ENCODE results near the gene FBXL5.
A peak's percentile ranks its signal among the peaks of the same experiment; 100 is the strongest.

Gene FBXL5, protein sequence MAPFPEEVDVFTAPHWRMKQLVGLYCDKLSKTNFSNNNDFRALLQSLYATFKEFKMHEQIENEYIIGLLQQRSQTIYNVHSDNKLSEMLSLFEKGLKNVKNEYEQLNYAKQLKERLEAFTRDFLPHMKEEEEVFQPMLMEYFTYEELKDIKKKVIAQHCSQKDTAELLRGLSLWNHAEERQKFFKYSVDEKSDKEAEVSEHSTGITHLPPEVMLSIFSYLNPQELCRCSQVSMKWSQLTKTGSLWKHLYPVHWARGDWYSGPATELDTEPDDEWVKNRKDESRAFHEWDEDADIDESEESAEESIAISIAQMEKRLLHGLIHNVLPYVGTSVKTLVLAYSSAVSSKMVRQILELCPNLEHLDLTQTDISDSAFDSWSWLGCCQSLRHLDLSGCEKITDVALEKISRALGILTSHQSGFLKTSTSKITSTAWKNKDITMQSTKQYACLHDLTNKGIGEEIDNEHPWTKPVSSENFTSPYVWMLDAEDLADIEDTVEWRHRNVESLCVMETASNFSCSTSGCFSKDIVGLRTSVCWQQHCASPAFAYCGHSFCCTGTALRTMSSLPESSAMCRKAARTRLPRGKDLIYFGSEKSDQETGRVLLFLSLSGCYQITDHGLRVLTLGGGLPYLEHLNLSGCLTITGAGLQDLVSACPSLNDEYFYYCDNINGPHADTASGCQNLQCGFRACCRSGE

GRCh38 chr4:15655223-15656037, at the start of gene FBXL5:
TSS of gene FBXL5 (minus strand) at chr4:15655357. CDS start at chr4:15655287, 70 bp downstream.
- H3K9me2 ChIP-seq (replicated peaks; ENCODE audit: low read depth, low read length), result no peaks in the 10 kb centered on the region
- H3K4me2 ChIP-seq (ENCODE audit: low read depth, low read length, poor library complexity, severe bottlenecking), result peak within 1 kb of the TSS; percentile 93
- no peaks in the 10 kb centered on the region for H3K27me3 ChIP-seq (ENCODE audit: insufficient read depth, low read length, poor library complexity, severe bottlenecking)
- peak within 1 kb of the TSS; percentile 100 for H3K9ac ChIP-seq (ENCODE audit: low read depth, low read length, poor library complexity, severe bottlenecking)
- H2AFZ ChIP-seq (ENCODE audit: low read length), result peak within 1 kb of the TSS; percentile 93
- H3K9me3 ChIP-seq (ENCODE audit: insufficient read depth, low read depth, low read length), result no peaks in the 10 kb centered on the region
- peak within 1 kb of the TSS; percentile 77 for H3K4me3 ChIP-seq (ENCODE audit: low read length, poor library complexity, severe bottlenecking)
- peaks cover 32% of the 10 kb centered on the region for H4K20me1 ChIP-seq (ENCODE audit: insufficient read depth, low read length, poor library complexity, severe bottlenecking)
- peaks cover 56% of the 10 kb centered on the region for H3K4me1 ChIP-seq (ENCODE audit: insufficient read depth, low read length, poor library complexity, severe bottlenecking)
- TF ChIP-seq EZH2phosphoT487 (IDR thresholded peaks at IDR 0.05; ENCODE audit: borderline replicate concordance), result no peak
- TF ChIP-seq, protein P1, sequence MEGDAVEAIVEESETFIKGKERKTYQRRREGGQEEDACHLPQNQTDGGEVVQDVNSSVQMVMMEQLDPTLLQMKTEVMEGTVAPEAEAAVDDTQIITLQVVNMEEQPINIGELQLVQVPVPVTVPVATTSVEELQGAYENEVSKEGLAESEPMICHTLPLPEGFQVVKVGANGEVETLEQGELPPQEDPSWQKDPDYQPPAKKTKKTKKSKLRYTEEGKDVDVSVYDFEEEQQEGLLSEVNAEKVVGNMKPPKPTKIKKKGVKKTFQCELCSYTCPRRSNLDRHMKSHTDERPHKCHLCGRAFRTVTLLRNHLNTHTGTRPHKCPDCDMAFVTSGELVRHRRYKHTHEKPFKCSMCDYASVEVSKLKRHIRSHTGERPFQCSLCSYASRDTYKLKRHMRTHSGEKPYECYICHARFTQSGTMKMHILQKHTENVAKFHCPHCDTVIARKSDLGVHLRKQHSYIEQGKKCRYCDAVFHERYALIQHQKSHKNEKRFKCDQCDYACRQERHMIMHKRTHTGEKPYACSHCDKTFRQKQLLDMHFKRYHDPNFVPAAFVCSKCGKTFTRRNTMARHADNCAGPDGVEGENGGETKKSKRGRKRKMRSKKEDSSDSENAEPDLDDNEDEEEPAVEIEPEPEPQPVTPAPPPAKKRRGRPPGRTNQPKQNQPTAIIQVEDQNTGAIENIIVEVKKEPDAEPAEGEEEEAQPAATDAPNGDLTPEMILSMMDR (conservative IDR thresholded peaks at IDR 0.05; ENCODE audit: low read length), result no peak
- H3K79me2 ChIP-seq (ENCODE audit: insufficient read depth, low read length), result peaks cover 55% of the 10 kb centered on the region
- H3K36me3 ChIP-seq (ENCODE audit: insufficient read depth, low read length), result no peaks in the 10 kb centered on the region
- 0 out of 2 replicates have a peak, but pooled peaks cover 4% of the 10 kb centered on the region for H3F3A ChIP-seq (ENCODE audit: low read depth)

GRCh38 chr4:15704129-15704528, 49.0 kb upstream of the FBXL5 start:
- Histone ChIP-seq H3K36me3 (ENCODE audit: insufficient read depth, low read length) (no peaks in the 10 kb centered on the region), H3K9ac (ENCODE audit: low read depth, low read length, poor library complexity, severe bottlenecking) (no peak overlapping the region), H3K4me1 (ENCODE audit: insufficient read depth, low read length, poor library complexity, severe bottlenecking) (no peaks in the 10 kb centered on the region), H2AFZ (ENCODE audit: low read length) (no peak overlapping the region), H3K27me3 (ENCODE audit: insufficient read depth, low read length, poor library complexity, severe bottlenecking) (no peaks in the 10 kb centered on the region), H3K4me3 (ENCODE audit: low read length, poor library complexity, severe bottlenecking) (no peak overlapping the region), H3K9me3 (ENCODE audit: insufficient read depth, low read depth, low read length) (0 out of 2 replicates have a peak, but pooled peaks cover 2% of the 10 kb centered on the region), H4K20me1 (ENCODE audit: insufficient read depth, low read length, poor library complexity, severe bottlenecking) (no peaks in the 10 kb centered on the region), H3K79me2 (ENCODE audit: insufficient read depth, low read length) (no peaks in the 10 kb centered on the region), H3F3A (ENCODE audit: low read depth) (no peaks in the 10 kb centered on the region), H3K9me2 (replicated peaks; ENCODE audit: low read depth, low read length) (no peaks in the 10 kb centered on the region), H3K4me2 (ENCODE audit: low read depth, low read length, poor library complexity, severe bottlenecking) (no peak overlapping the region)
- TF ChIP-seq, protein P1 (conservative IDR thresholded peaks at IDR 0.05; ENCODE audit: low read length), result no peak
- TF ChIP-seq EZH2phosphoT487 (IDR thresholded peaks at IDR 0.05; ENCODE audit: borderline replicate concordance), result no peak

GRCh38 chr4:15703439-15703838, 48.3 kb upstream of the FBXL5 start:
- H3K79me2 ChIP-seq (ENCODE audit: insufficient read depth, low read length), result no peaks in the 10 kb centered on the region
- H3F3A ChIP-seq (ENCODE audit: low read depth), result no peaks in the 10 kb centered on the region
- no peaks in the 10 kb centered on the region for H3K4me1 ChIP-seq (ENCODE audit: insufficient read depth, low read length, poor library complexity, severe bottlenecking)
- no peak overlapping the region for H2AFZ ChIP-seq (ENCODE audit: low read length)
- no peaks in the 10 kb centered on the region for H3K9me2 ChIP-seq (replicated peaks; ENCODE audit: low read depth, low read length)
- H3K4me3 ChIP-seq (ENCODE audit: low read length, poor library complexity, severe bottlenecking), result no peak overlapping the region
- no peaks in the 10 kb centered on the region for H3K36me3 ChIP-seq (ENCODE audit: insufficient read depth, low read length)
- H3K4me2 ChIP-seq (ENCODE audit: low read depth, low read length, poor library complexity, severe bottlenecking), result no peak overlapping the region
- no peak overlapping the region for H3K9ac ChIP-seq (ENCODE audit: low read depth, low read length, poor library complexity, severe bottlenecking)
- no peak for TF ChIP-seq EZH2phosphoT487 (IDR thresholded peaks at IDR 0.05; ENCODE audit: borderline replicate concordance)
- TF ChIP-seq, protein P1 (conservative IDR thresholded peaks at IDR 0.05; ENCODE audit: low read length), result no peak
- no peaks in the 10 kb centered on the region for H3K27me3 ChIP-seq (ENCODE audit: insufficient read depth, low read length, poor library complexity, severe bottlenecking)
- H4K20me1 ChIP-seq (ENCODE audit: insufficient read depth, low read length, poor library complexity, severe bottlenecking), result no peaks in the 10 kb centered on the region
- 0 out of 2 replicates have a peak, but pooled peaks cover 6% of the 10 kb centered on the region for H3K9me3 ChIP-seq (ENCODE audit: insufficient read depth, low read depth, low read length)
